H9 (cell line): Measurements from ENCODE around the gene OR4E1. TPM values are rescaled to one million over a fixed set of nuclear protein-coding genes. Genes with fewer than 3 reads are reported as not detected.

Source experiments
- DNase-seq: peaks from one replicate; pipeline ENCODE4 v3.0.0-alpha.2; 2017
- H2AFZ ChIP-seq: one replicate; pipeline ENCODE4 v1.6.1; 2013; ENCODE audit warnings: mild to moderate bottlenecking, low read length, control low read depth, moderate library complexity
- H2AK5ac ChIP-seq: 2 replicates; pipeline ENCODE4 v1.6.1; 2013; ENCODE audit warnings: low read length, control low read depth, mixed read lengths; ENCODE audit not compliant: insufficient read length
- H2BK120ac ChIP-seq: one replicate; pipeline ENCODE4 v1.6.1; 2013; ENCODE audit warnings: low read depth, mild to moderate bottlenecking, low read length, control low read depth, inconsistent platforms; ENCODE audit not compliant: poor library complexity, severe bottlenecking
- H2BK12ac ChIP-seq: 2 replicates; pipeline ENCODE4 v1.6.1; 2013; ENCODE audit warnings: low read length, control low read depth, mixed read lengths, low read depth; ENCODE audit not compliant: insufficient read length
- H2BK15ac ChIP-seq: 2 replicates; pipeline ENCODE4 v1.6.1; 2013; ENCODE audit warnings: low read depth, low read length, control low read depth
- H2BK20ac ChIP-seq: one replicate; pipeline ENCODE4 v1.6.1; 2013; ENCODE audit warnings: low read depth, mild to moderate bottlenecking, low read length, control low read depth, inconsistent platforms; ENCODE audit not compliant: poor library complexity, severe bottlenecking
- H2BK5ac ChIP-seq: 2 replicates; pipeline ENCODE4 v1.6.1; 2013; ENCODE audit warnings: low read length, control low read depth, mixed read lengths; ENCODE audit not compliant: insufficient read length
- H3K14ac ChIP-seq: 2 replicates; pipeline ENCODE4 v1.6.1; 2013; ENCODE audit warnings: low read length, control low read depth; ENCODE audit not compliant: insufficient read depth
- H3K18ac ChIP-seq: 2 replicates; pipeline ENCODE4 v1.6.1; 2013; ENCODE audit warnings: low read depth, mild to moderate bottlenecking, mixed read lengths, low read length, control low read depth; ENCODE audit not compliant: insufficient read length
- H3K23ac ChIP-seq: 2 replicates; pipeline ENCODE4 v1.6.1; 2013; ENCODE audit warnings: low read length, control low read depth, mixed read lengths, low read depth; ENCODE audit not compliant: insufficient read length
- H3K23me2 ChIP-seq: 2 replicates; pipeline ENCODE4 v1.6.1; 2013; ENCODE audit warnings: low read depth, mild to moderate bottlenecking, mixed read lengths, low read length, control low read depth; ENCODE audit not compliant: insufficient read length, poor library complexity, severe bottlenecking
- H3K27ac ChIP-seq: 2 replicates; pipeline ENCODE4 v1.5.1; 2013; ENCODE audit warnings: low read length, control low read depth, mixed read lengths, low read depth; ENCODE audit not compliant: insufficient read length
- H3K27me3 ChIP-seq: 2 replicates; pipeline ENCODE4 v1.6.1; 2013; ENCODE audit warnings: low read length, control low read depth, inconsistent platforms; ENCODE audit not compliant: insufficient read depth
- H3K4ac ChIP-seq: 2 replicates; pipeline ENCODE4 v1.6.1; 2013; ENCODE audit warnings: low read depth, mild to moderate bottlenecking, control low read depth, inconsistent platforms, low read length, moderate library complexity
- H3K4me1 ChIP-seq: 2 replicates; pipeline ENCODE4 v1.6.1; 2013; ENCODE audit warnings: low read length, control low read depth, inconsistent platforms; ENCODE audit not compliant: insufficient read depth
- H3K4me2 ChIP-seq: 2 replicates; pipeline ENCODE4 v1.6.1; 2013; ENCODE audit warnings: low read length, control low read depth, mixed read lengths; ENCODE audit not compliant: insufficient read length, insufficient read depth
- H3K56ac ChIP-seq: 2 replicates; pipeline ENCODE4 v1.6.1; 2013; ENCODE audit warnings: low read depth, mild to moderate bottlenecking, mixed read lengths, low read length, control low read depth; ENCODE audit not compliant: insufficient read length
- H3K79me1 ChIP-seq: 2 replicates; pipeline ENCODE4 v1.6.1; 2013; ENCODE audit warnings: low read depth, mild to moderate bottlenecking, moderate library complexity, low read length, control low read depth, inconsistent platforms; ENCODE audit not compliant: insufficient read depth, poor library complexity, severe bottlenecking
- H3K79me2 ChIP-seq: 2 replicates; pipeline ENCODE4 v1.6.1; 2013; ENCODE audit warnings: low read length, control low read depth, inconsistent platforms; ENCODE audit not compliant: insufficient read depth
- H3K9ac ChIP-seq: 2 replicates; pipeline ENCODE4 v1.6.1; 2013; ENCODE audit warnings: low read length, control low read depth, mixed read lengths; ENCODE audit not compliant: insufficient read length; ENCODE audit errors: extremely low read depth
- H3K9me3 ChIP-seq: one replicate; pipeline ENCODE4 v1.6.1; 2013; ENCODE audit warnings: low read depth, low read length, inconsistent platforms; ENCODE audit not compliant: control insufficient read depth
- H3T11ph ChIP-seq: one replicate; pipeline ENCODE4 v1.6.1; 2013; ENCODE audit warnings: mild to moderate bottlenecking, low read length, control low read depth, inconsistent platforms
- H4K20me1 ChIP-seq: one replicate; pipeline ENCODE4 v1.6.1; 2013; ENCODE audit not compliant: control insufficient read depth, insufficient read length, insufficient read depth
- H4K5ac ChIP-seq: 2 replicates; pipeline ENCODE4 v1.6.1; 2013; ENCODE audit warnings: low read depth, mild to moderate bottlenecking, mixed read lengths, low read length, control low read depth; ENCODE audit not compliant: insufficient read length
- H4K8ac ChIP-seq: replicated peaks from 2 replicates; pipeline ENCODE4 v1.6.1; 2013; ENCODE audit warnings: low read length, control low read depth, mixed read lengths, low read depth; ENCODE audit not compliant: insufficient read length
- H4K91ac ChIP-seq: 2 replicates; pipeline ENCODE4 v1.6.1; 2013; ENCODE audit warnings: low read depth, mild to moderate bottlenecking, moderate library complexity, mixed read lengths, low read length, control low read depth; ENCODE audit not compliant: insufficient read length
- H3K27ac Mint-ChIP-seq, 3 experiments: 2 replicates in 2 of 3; 3 replicates in 1 of 3; pipeline ENCODE4 v1.8.0; 2020 to 2021; ENCODE audit warnings: mixed read lengths in 3 of 3, mild to moderate bottlenecking in 1 of 3, moderate library complexity in 1 of 3
- H3K27me3 Mint-ChIP-seq: 2 replicates; pipeline ENCODE4 v1.8.0; 2021; ENCODE audit warnings: low read depth, mild to moderate bottlenecking, moderate library complexity, mixed read lengths
- H3K36me3 Mint-ChIP-seq, 3 experiments: 2 replicates in 2 of 3; 3 replicates in 1 of 3; pipeline ENCODE4 v1.8.0; 2020 to 2021; ENCODE audit warnings: low read depth in 3 of 3, mixed read lengths in 3 of 3; ENCODE audit not compliant: insufficient read depth in 1 of 3
- H3K4me1 Mint-ChIP-seq, 2 experiments: 2 replicates each; pipeline ENCODE4 v1.8.0; 2020; ENCODE audit warnings: mixed read lengths in 2 of 2
- H3K4me3 Mint-ChIP-seq, 2 experiments: 2 replicates in 1 of 2; 3 replicates in 1 of 2; pipeline ENCODE4 v1.8.0; 2020 to 2021; ENCODE audit warnings: mild to moderate bottlenecking in 2 of 2, mixed read lengths in 2 of 2, moderate library complexity in 1 of 2
- H3K9me3 Mint-ChIP-seq, 2 experiments: 2 replicates in 1 of 2; 3 replicates in 1 of 2; pipeline ENCODE4 v1.8.0; 2020; ENCODE audit warnings: mild to moderate bottlenecking in 2 of 2, mixed read lengths in 2 of 2, moderate library complexity in 1 of 2
- WGBS: extraction: QIAGEN DNeasy Blood & Tissue Kit; methylation state at CpG from one replicate; pipeline ENCODE4 v1.1.7; 2013; ENCODE audit warnings: missing lambda C conversion rate, low lambda C conversion rate, mixed read lengths; ENCODE audit not compliant: insufficient read length; ENCODE audit errors: extremely low coverage; 5-methylcytosine and 5-hydroxymethylcytosine counted together
- total RNA-seq: library from RNA; stranded (reverse); gene quantifications from 2 replicates; pipeline ENCODE4 v1.2.1, GENCODE V29; 2021
- TF ChIP-seq, protein P1 (sequence below): fragments of 200-600 bp; sonication (generic); conservative IDR thresholded peaks from 3 replicates; pipeline ENCODE4 v1.8.0; 2021; ENCODE audit warnings: antibody characterized with exemption, mild to moderate bottlenecking

Gene OR4E1
- total RNA-seq, 1 experiment from 2014 or later, result not detected

DNA sequence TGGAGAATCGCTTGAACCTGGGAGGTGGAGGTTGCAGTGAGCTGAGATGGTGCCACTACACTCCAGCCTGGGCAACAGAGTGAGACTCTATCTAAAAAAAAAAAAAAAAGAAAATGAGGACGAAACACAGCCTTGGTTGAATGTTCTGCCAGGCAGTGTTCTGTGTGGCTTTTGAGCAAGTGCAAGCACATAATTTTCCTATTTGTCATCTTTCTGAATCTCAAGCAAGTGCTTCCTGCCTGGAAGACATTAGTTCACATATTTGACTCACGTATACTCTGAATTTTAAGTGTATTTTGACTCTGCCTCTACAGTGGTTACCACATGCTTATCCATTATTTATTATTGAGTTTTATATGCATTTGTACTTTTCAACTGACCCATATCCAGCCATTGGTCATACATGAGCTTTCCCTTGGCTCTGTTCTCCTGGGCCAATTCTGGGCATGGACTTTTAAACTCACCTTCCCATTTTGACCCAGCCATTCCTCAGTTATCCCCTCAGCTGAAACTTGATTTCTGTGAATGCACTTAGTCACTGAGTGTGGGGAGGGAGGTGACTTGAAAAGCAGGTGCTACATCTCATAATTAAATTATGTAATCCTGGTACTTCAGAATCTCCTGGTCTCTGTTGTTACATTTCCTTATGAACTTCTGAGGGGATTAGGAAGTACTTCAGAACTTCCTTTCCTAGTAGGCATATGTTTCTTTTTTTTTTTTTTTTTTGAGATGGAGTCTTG, 47.0 kb downstream of the OR4E1 start:
- Histone ChIP-seq H3K9me3 (no peaks in the 10 kb centered on the region), H3K18ac (no peak overlapping the region), H2AK5ac (no peak overlapping the region), H3K23ac (no peak overlapping the region), H2BK120ac (no peak overlapping the region), H3K56ac (no peak overlapping the region), H2BK5ac (no peak overlapping the region), H3K4me1 (no peaks in the 10 kb centered on the region), H3T11ph (no peak overlapping the region), H3K23me2 (no peaks in the 10 kb centered on the region), H2BK15ac (no peak overlapping the region), H3K79me2 (no peaks in the 10 kb centered on the region), H3K4ac (no peak overlapping the region), H3K9ac (no peak overlapping the region), H4K5ac (no peak overlapping the region), H3K27me3 (no peaks in the 10 kb centered on the region), H2BK12ac (no peak overlapping the region), H3K4me2 (no peak overlapping the region), H4K8ac (no peak overlapping the region), H2AFZ (no peak overlapping the region), H4K91ac (no peak overlapping the region), H2BK20ac (no peak overlapping the region), H4K20me1 (no peaks in the 10 kb centered on the region), H3K79me1 (no peaks in the 10 kb centered on the region), H3K27ac (no peak overlapping the region), H3K14ac (no peak overlapping the region)
- no peak overlapping the region for H3K27ac Mint-ChIP-seq
- H3K36me3 Mint-ChIP-seq, result no peaks in the 10 kb centered on the region
- H3K9me3 Mint-ChIP-seq, result no peaks in the 10 kb centered on the region
- WGBS, result no CpG with 5 or more reads among the region's 3 CpGs
- peaks cover 0 to 7% of the 10 kb centered on the region in 2 experiments; a peak in 1 of 4 replicates for H3K4me1 Mint-ChIP-seq
- H3K27me3 Mint-ChIP-seq, result no peaks in the 10 kb centered on the region; the same call in 1 of the 2 replicates
- H3K4me3 Mint-ChIP-seq, result no peak overlapping the region
- DNase-seq, result no peak
- TF ChIP-seq, protein P1, sequence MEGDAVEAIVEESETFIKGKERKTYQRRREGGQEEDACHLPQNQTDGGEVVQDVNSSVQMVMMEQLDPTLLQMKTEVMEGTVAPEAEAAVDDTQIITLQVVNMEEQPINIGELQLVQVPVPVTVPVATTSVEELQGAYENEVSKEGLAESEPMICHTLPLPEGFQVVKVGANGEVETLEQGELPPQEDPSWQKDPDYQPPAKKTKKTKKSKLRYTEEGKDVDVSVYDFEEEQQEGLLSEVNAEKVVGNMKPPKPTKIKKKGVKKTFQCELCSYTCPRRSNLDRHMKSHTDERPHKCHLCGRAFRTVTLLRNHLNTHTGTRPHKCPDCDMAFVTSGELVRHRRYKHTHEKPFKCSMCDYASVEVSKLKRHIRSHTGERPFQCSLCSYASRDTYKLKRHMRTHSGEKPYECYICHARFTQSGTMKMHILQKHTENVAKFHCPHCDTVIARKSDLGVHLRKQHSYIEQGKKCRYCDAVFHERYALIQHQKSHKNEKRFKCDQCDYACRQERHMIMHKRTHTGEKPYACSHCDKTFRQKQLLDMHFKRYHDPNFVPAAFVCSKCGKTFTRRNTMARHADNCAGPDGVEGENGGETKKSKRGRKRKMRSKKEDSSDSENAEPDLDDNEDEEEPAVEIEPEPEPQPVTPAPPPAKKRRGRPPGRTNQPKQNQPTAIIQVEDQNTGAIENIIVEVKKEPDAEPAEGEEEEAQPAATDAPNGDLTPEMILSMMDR, result no peak

Other genes starting within 250 kb of the OR4E1 start
- gene CHD8, start 217.7 kb downstream of the OR4E1 start, total RNA-seq, result 132 and 135 TPM in 2 replicates
- gene RAB2B, start 196.9 kb downstream of the OR4E1 start, total RNA-seq, result 26.2 and 27.9 TPM in 2 replicates
- gene TOX4, start 196.6 kb downstream of the OR4E1 start, total RNA-seq, result 58.0 and 64.7 TPM in 2 replicates
- gene METTL3, start 162.5 kb downstream of the OR4E1 start, total RNA-seq, result 84.1 and 84.4 TPM in 2 replicates
- gene SALL2, start 147.5 kb downstream of the OR4E1 start, total RNA-seq, result 287 and 299 TPM in 2 replicates
- gene OR10G3, start 93.7 kb downstream of the OR4E1 start, total RNA-seq, result not detected in 2 replicates
- gene OR10G2, start 38.9 kb downstream of the OR4E1 start, total RNA-seq, result not detected in 2 replicates
- gene OR4E2, start 20.0 kb downstream of the OR4E1 start, total RNA-seq, result not detected in 2 replicates